CD8-positive, alpha-beta memory T cell (primary cell): ENCODE measurements around the gene ACOT6. TPM values are rescaled to one million over a fixed set of nuclear protein-coding genes. Genes with fewer than 3 reads are reported as not detected.
"Not testable (repeated sequence)": the region's sequence is repeated elsewhere in the genome, so short reads cannot be mapped to it uniquely, and the experiment has no call there.

ENCODE experiments used
- CTCF ChIA-PET: fragments of 350-600 bp; sonication (Branson Sonifier 250); formaldehyde crosslinking; loops from one replicate; lab custom pipeline; 2021; ENCODE audit warnings: antibody characterized with exemption; lab: Charles Lee
- POLR2A ChIA-PET: fragments of 350-600 bp; sonication (Branson Sonifier 250); formaldehyde crosslinking; loops from one replicate; lab custom pipeline; 2021; ENCODE audit warnings: antibody characterized with exemption; lab: Charles Lee
- DNase-seq, 5 donors: peaks; one replicate each; pipeline versions ENCODE4 v3.0.0 to v3.0.0-alpha.2; 2020 to 2022; ENCODE audit warnings: mixed read lengths in 1 of 5
- H3K27ac ChIP-seq: one replicate; pipeline ENCODE4 v1.7.0; 2013; ENCODE audit warnings: low read depth, mild to moderate bottlenecking, low read length, moderate library complexity
- H3K27me3 ChIP-seq: 2 replicates; pipeline ENCODE4 v1.7.0; 2013; ENCODE audit warnings: low read length, mild to moderate bottlenecking; ENCODE audit not compliant: insufficient read depth, poor library complexity, severe bottlenecking
- H3K36me3 ChIP-seq: 2 replicates; pipeline ENCODE4 v1.7.0; 2013; ENCODE audit warnings: mild to moderate bottlenecking, low read length, moderate library complexity; ENCODE audit not compliant: insufficient read depth
- H3K4me1 ChIP-seq: 2 replicates; pipeline ENCODE4 v1.7.0; 2013; ENCODE audit warnings: mild to moderate bottlenecking, low read length, moderate library complexity; ENCODE audit not compliant: insufficient read depth
- H3K4me3 ChIP-seq: 2 replicates; pipeline ENCODE4 v1.7.0; 2013; ENCODE audit warnings: mild to moderate bottlenecking, low read length
- H3K9me3 ChIP-seq: 2 replicates; pipeline ENCODE4 v1.7.0; 2013; ENCODE audit warnings: mild to moderate bottlenecking, low read length
- H3K27ac Mint-ChIP-seq, 8 donors: one replicate each; pipeline ENCODE4 v1.8.0; 2020 to 2021; ENCODE audit warnings: mixed read lengths in 8 of 8, mild to moderate bottlenecking in 6 of 8, inconsistent platforms in 3 of 8, moderate library complexity in 3 of 8
- H3K27me3 Mint-ChIP-seq, 2 donors: one replicate each; pipeline ENCODE4 v1.8.0; 2020 to 2021; ENCODE audit warnings: mixed read lengths in 2 of 2, mild to moderate bottlenecking in 1 of 2, moderate library complexity in 1 of 2
- H3K36me3 Mint-ChIP-seq, 3 donors: one replicate each; pipeline ENCODE4 v1.8.0; 2020 to 2021; ENCODE audit warnings: mixed read lengths in 3 of 3, inconsistent platforms in 1 of 3, mild to moderate bottlenecking in 1 of 3
- H3K4me1 Mint-ChIP-seq, 3 donors: one replicate each; pipeline ENCODE4 v1.8.0; 2020 to 2021; ENCODE audit warnings: mixed read lengths in 3 of 3, inconsistent platforms in 1 of 3, mild to moderate bottlenecking in 1 of 3
- H3K4me3 Mint-ChIP-seq, 7 donors: one replicate each; pipeline ENCODE4 v1.8.0; 2020 to 2021; ENCODE audit warnings: mixed read lengths in 7 of 7, mild to moderate bottlenecking in 6 of 7, moderate library complexity in 4 of 7, inconsistent platforms in 2 of 7
- H3K9me3 Mint-ChIP-seq, 5 donors: one replicate each; pipeline ENCODE4 v1.8.0; 2020 to 2022; ENCODE audit warnings: mixed read lengths in 5 of 5, mild to moderate bottlenecking in 3 of 5, moderate library complexity in 2 of 5, inconsistent platforms in 1 of 5
- polyA plus RNA-seq: library from polyadenylated mRNA; unstranded; fragments of 300-500 nt; fragmentation: Illumina TruSeq; gene quantifications from one replicate; pipeline ENCODE4 v1.2.3, GENCODE V29; 2021
- total RNA-seq, 2 experiments: library from RNA; stranded (reverse); gene quantifications; one replicate each; pipeline ENCODE4 v1.2.3, GENCODE V29; 2021

The ACOT6 gene
- total and polyA plus RNA-seq, 3 experiments from 2014 or later, result not detected

- Histone ChIP-seq H3K4me1 (peaks cover 23% of the 10 kb centered on the region), H3K27ac (peak overlapping the region; percentile 67), H3K4me3 (peak overlapping the region; percentile 83)
- DNase-seq, H3K9me3 ChIP-seq, H3K27me3 Mint-ChIP-seq, H3K9me3 Mint-ChIP-seq, H3K27me3 ChIP-seq, H3K36me3 ChIP-seq: not testable (repeated sequence)
- Mint-ChIP-seq H3K36me3 (peaks cover 0 to 32% (median 11%) of the 10 kb centered on the region in 3 donors), H3K27ac (peak overlapping the region; percentile 94 to 99 (median 96)), H3K4me1 (peaks cover 45 to 59% (median 49%) of the 10 kb centered on the region in 3 donors), H3K4me3 (peak overlapping the region; percentile 90 to 99 (median 93))
- POLR2A ChIA-PET, result interaction anchor here (0.6 to 2.8 kb wide), 13 partner anchors 23 to 516 kb away, joined by 3 to 46 read pairs (median 3); partner anchors contain the start of genes ACOT4, ACOT6, ALDH6A1 and LIN52
- CTCF ChIA-PET, result interaction anchor here (0.6 to 5.4 kb wide), 9 partner anchors 9 to 78 kb away, joined by 3 to 44 read pairs (median 12); partner anchors contain the start of genes ACOT4, ACOT6 and RIOX1
Measured at GRCh38 chr14:73568886-73569184, 43.5 kb upstream of the ACOT6 start.

- H3K9me3 ChIP-seq, H3K27me3 Mint-ChIP-seq, H3K9me3 Mint-ChIP-seq, H3K27me3 ChIP-seq, H3K36me3 ChIP-seq: not testable (repeated sequence)
- CTCF ChIA-PET, result interaction anchor here (0.6 to 5.4 kb wide), 17 partner anchors 10 to 491 kb away, joined by 3 to 44 read pairs (median 8); partner anchors contain the start of genes ACOT4, ACOT6 and RIOX1
- POLR2A ChIA-PET, result interaction anchor here (0.6 to 2.8 kb wide), 18 partner anchors 23 to 515 kb away, joined by 3 to 46 read pairs (median 3); partner anchors contain the start of genes ACOT4, ACOT6, ALDH6A1 and LIN52
- Mint-ChIP-seq H3K4me1 (peaks cover 45 to 57% (median 49%) of the 10 kb centered on the region in 3 donors), H3K36me3 (peaks cover 1 to 36% (median 13%) of the 10 kb centered on the region in 3 donors), H3K27ac (peak within 1 kb of the TSS; percentile 94 to 99 (median 96)), H3K4me3 (peak within 1 kb of the TSS; percentile 90 to 99 (median 93))
- peak within 1 kb of the TSS; percentile 67 for H3K27ac ChIP-seq
- peak within 1 kb of the TSS; percentile 83 for H3K4me3 ChIP-seq
- peak; percentile 56 to 87 (median 71) for DNase-seq
- peaks cover 23% of the 10 kb centered on the region for H3K4me1 ChIP-seq
Measured at GRCh38 chr14:73569185-73569958, 42.9 kb upstream of the ACOT6 start, which contains the start of gene ACOT2. Gene ACOT2, plus strand, starts transcription at chr14:73569213. Its CDS starts 28 bp downstream, at chr14:73569241.

GRCh38 chr14:73570913-73571312 is 41.4 kb upstream of the ACOT6 start:
- POLR2A ChIA-PET, result interaction anchor here (0.6 to 2.8 kb wide), 8 partner anchors 25 to 513 kb away, joined by 3 to 46 read pairs (median 8); partner anchors contain the start of genes ACOT6 and RBM25
- H3K36me3 ChIP-seq, H3K27ac ChIP-seq, H3K27me3 ChIP-seq, H3K27me3 Mint-ChIP-seq, H3K9me3 Mint-ChIP-seq, H3K4me3 ChIP-seq, H3K9me3 ChIP-seq: not testable (repeated sequence)
- Mint-ChIP-seq H3K36me3 (peaks cover 4 to 31% (median 6%) of the 10 kb centered on the region in 3 donors), H3K4me1 (peaks cover 34 to 43% (median 37%) of the 10 kb centered on the region in 3 donors), H3K4me3 (peak overlapping the region; percentile 17 to 99 (median 90)), H3K27ac (peak overlapping the region in 7 of 8 donors; percentile 8 to 99 (median 32))
- peaks cover 23% of the 10 kb centered on the region for H3K4me1 ChIP-seq
- peak; percentile 33 to 75 (median 60) for DNase-seq
- CTCF ChIA-PET, result interaction anchor here (0.7 to 5.4 kb wide), 13 partner anchors 9 to 276 kb away, joined by 3 to 44 read pairs (median 8); partner anchors contain the start of genes ACOT4, ACOT6, NUMB and RIOX1

- not testable (repeated sequence) for H3K4me3 ChIP-seq
- H3K4me1 Mint-ChIP-seq, result peaks cover 21 to 26% (median 22%) of the 10 kb centered on the region in 3 donors
- CTCF ChIA-PET, result interaction anchor here (0.7 kb wide), 1 partner anchor 34 kb away, joined by 3 read pairs; no protein-coding TSS in a partner anchor
Measured at GRCh38 chr14:73573034-73573433, 39.3 kb upstream of the ACOT6 start.

GRCh38 chr14:73573740-73574139 is 38.6 kb upstream of the ACOT6 start:
- H3K27ac ChIP-seq, H3K27ac Mint-ChIP-seq, H3K4me1 ChIP-seq, H3K4me3 ChIP-seq, DNase-seq, H3K9me3 ChIP-seq, H3K36me3 ChIP-seq, H3K4me3 Mint-ChIP-seq, POLR2A ChIA-PET, H3K9me3 Mint-ChIP-seq, H3K27me3 Mint-ChIP-seq, H3K27me3 ChIP-seq: not testable (repeated sequence)
- CTCF ChIA-PET, result interaction anchor here (0.7 kb wide), 1 partner anchor 35 kb away, joined by 3 read pairs; no protein-coding TSS in a partner anchor
- H3K4me1 Mint-ChIP-seq, result peaks cover 14 to 19% (median 15%) of the 10 kb centered on the region in 3 donors
- H3K36me3 Mint-ChIP-seq, result peaks cover 4 to 41% (median 4%) of the 10 kb centered on the region in 3 donors

More at GRCh38 chr14:73573034-73573433, 39.3 kb upstream of the ACOT6 start:
- POLR2A ChIA-PET, H3K27me3 ChIP-seq, H3K9me3 Mint-ChIP-seq, H3K36me3 ChIP-seq, H3K4me3 Mint-ChIP-seq, H3K27me3 Mint-ChIP-seq, H3K27ac Mint-ChIP-seq, DNase-seq, H3K9me3 ChIP-seq, H3K27ac ChIP-seq, H3K4me1 ChIP-seq: not testable (repeated sequence)
- H3K36me3 Mint-ChIP-seq, result peaks cover 4 to 36% (median 4%) of the 10 kb centered on the region in 3 donors

GRCh38 chr14:73574251-73574650 is 38.1 kb upstream of the ACOT6 start:
- H3K27ac Mint-ChIP-seq, H3K36me3 ChIP-seq, DNase-seq, H3K9me3 ChIP-seq, POLR2A ChIA-PET, H3K4me3 Mint-ChIP-seq, H3K9me3 Mint-ChIP-seq, H3K4me1 ChIP-seq, H3K27me3 Mint-ChIP-seq, H3K4me3 ChIP-seq, H3K27me3 ChIP-seq, H3K27ac ChIP-seq, CTCF ChIA-PET: not testable (repeated sequence)
- Mint-ChIP-seq H3K4me1 (peaks cover 9 to 14% (median 10%) of the 10 kb centered on the region in 3 donors), H3K36me3 (peaks cover 4 to 39% (median 4%) of the 10 kb centered on the region in 3 donors)

- H3K9me3 Mint-ChIP-seq, result no peaks in the 10 kb centered on the region
- ChIA-PET POLR2A (no interaction called here), CTCF (interaction anchor here (0.7 kb wide), 1 partner anchor 50 kb away, joined by 3 read pairs; no protein-coding TSS in a partner anchor)
- no peak overlapping the region for H3K27ac ChIP-seq
- no peak for DNase-seq
- no peaks in the 10 kb centered on the region for H3K27me3 ChIP-seq
- H3K36me3 Mint-ChIP-seq, result peaks cover 4 to 47% (median 7%) of the 10 kb centered on the region in 3 donors
- H3K27me3 Mint-ChIP-seq, result no peaks in the 10 kb centered on the region
- no peaks in the 10 kb centered on the region for H3K4me1 ChIP-seq
- H3K27ac Mint-ChIP-seq, result no peak overlapping the region
- no peaks in the 10 kb centered on the region for H3K9me3 ChIP-seq
- H3K4me1 Mint-ChIP-seq, result no peaks in the 10 kb centered on the region
- H3K4me3 Mint-ChIP-seq, result no peak overlapping the region
- H3K36me3 ChIP-seq, result no peaks in the 10 kb centered on the region
- H3K4me3 ChIP-seq, result no peak overlapping the region
Measured at GRCh38 chr14:73576391-73576790, 35.9 kb upstream of the ACOT6 start.

GRCh38 chr14:73577214-73577613 is 35.1 kb upstream of the ACOT6 start:
- H3K36me3 Mint-ChIP-seq, result peaks cover 4 to 48% (median 7%) of the 10 kb centered on the region in 3 donors
- H3K9me3 ChIP-seq, H3K4me3 ChIP-seq, POLR2A ChIA-PET, H3K27me3 Mint-ChIP-seq, H3K27ac Mint-ChIP-seq, H3K27me3 ChIP-seq, H3K9me3 Mint-ChIP-seq, H3K4me1 Mint-ChIP-seq, H3K27ac ChIP-seq, H3K36me3 ChIP-seq, DNase-seq, H3K4me3 Mint-ChIP-seq, H3K4me1 ChIP-seq, CTCF ChIA-PET: not testable (repeated sequence)
